Activated CD4-positive, alpha-beta T cell treated with anti-CD3 and anti-CD28 coated beads for 4 hours (primary cell): ENCODE results near the gene C1QTNF7.

Source experiments
- DNase-seq, 2 donors: peaks; one replicate each; pipeline ENCODE4 v3.0.0-alpha.2; 2020

Gene C1QTNF7

DNA sequence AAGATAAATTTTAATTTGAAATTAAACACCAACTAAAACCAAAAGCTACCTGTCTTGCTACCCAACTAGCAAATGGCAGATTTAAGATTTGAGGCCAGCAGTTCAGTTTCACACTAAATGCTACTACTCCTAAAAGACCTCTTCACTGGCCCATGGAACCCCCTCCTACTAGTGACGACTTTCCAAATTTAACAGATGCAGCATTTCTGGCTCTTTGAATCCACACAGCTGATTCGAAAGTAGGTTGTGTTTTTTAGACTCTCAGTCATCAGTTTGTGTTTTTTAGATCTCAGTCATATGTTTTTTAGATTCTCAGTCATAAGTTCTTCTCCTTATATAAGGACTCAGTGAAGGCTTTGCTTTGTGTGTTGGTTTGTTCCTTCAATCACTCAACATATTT lies 30.8 kb downstream of the C1QTNF7 start:
- DNase-seq: no peak

DNA sequence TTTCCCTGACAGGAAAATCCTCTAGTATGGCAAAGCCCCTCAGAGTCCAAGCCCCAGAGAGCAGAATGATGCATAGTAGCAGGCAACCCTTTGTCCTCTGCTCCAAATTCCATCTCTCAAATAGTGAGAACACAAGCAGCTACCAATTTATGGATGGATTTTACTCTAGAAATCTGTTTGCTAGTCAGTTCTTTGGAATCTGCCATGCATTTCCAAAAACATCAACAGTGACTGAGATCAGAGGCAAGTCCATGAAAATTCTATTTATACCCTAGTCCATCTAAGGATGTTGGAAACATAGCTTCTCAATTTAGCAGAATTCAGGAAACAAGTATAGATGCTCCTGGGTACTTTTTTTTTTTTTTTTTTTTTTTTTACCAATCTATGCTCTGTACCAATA lies 31.9 kb downstream of the C1QTNF7 start:
- no peak for DNase-seq

GRCh38 chr4:15466596-15466995 lies 38.8 kb downstream of the C1QTNF7 start:
- no peak for DNase-seq

DNA sequence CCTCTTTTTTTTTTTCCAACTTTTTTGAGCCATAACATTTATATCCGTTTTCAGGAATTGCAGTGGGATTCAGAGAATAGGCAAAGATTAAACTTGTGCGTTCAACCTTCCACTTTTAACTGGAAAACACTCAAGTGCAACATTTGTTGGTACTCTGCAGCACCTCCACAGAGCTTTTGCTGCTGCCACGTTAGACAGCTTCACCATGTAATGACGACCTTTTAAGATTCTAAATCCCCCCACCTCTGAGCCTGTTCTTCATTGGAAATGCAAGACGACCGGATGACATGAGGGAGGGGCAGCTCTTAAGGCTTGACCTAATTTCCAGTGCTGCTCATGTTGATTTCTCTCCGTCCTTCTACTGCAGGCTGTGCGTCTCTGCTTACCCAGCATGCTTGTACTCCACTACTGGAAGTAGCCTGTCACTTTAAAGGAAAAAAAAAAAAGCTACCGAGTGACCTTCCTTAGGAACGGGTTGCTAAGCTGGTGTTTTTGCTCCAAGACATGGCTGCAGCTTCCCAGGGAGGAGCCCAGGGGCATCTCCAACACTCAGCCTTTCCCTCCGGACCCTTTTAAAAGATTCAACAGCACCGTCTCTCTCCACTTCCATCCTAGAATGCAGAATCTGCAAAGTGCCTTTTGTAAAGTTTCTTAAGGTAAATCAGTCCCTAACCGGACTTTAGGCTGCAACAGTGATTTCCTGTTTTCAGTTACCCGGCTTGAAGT lies 41.7 kb downstream of the C1QTNF7 start, which contains the start of gene CC2D2A:
Gene CC2D2A (plus strand): TSS at position 481 of the 726 bp plus-strand sequence. CDS start 6,051 bp downstream, outside the sequence.
- DNase-seq: no peak

GRCh38 chr4:15470128-15470475 lies 42.3 kb downstream of the C1QTNF7 start:
- no peak for DNase-seq

GRCh38 chr4:15476396-15476795 lies 48.6 kb downstream of the C1QTNF7 start:
- DNase-seq: no peak

GRCh38 chr4:15478724-15479088 lies 50.9 kb downstream of the C1QTNF7 start:
- no peak for DNase-seq

DNA sequence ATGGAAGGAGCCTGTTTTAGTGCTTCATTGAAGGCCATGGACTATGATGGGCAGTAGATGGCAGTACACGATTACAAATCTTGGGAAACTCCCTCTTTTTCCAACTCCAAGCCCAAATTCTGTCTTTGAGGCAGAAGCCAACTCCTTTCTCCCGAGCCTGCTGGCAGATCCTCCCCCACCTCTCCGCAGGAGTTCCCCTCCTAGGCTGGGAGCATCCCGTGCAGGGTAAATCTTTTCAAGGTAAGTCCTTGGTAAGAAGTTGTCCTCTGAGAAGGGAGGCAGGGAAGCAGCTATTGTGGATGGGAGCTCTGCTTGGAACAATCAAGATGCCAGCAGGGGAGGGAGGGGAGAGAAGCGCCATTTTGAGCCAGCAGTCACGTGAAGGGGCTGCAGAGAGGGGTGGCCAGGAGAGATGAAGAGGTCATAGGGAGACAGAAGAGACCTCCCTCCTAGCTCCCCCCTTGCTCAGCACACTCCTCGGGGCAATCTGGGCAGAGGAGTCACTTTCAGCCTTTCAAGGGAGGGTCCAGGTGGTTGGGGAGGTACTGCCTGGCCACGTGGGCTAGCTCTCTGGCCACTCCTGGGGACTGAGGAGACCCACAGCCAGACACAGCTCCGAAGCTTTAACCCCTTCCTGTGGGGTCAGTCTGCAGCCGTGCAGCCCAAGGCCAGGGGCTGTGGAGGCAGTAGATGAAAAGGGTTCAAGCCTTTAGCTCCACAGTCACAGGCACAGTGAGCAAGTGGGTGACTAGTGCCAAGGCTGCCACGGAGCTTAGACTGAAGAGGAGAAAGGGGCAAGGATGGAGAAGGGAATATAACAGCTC lies 51.5 kb downstream of the C1QTNF7 start:
- no peak for DNase-seq

DNA sequence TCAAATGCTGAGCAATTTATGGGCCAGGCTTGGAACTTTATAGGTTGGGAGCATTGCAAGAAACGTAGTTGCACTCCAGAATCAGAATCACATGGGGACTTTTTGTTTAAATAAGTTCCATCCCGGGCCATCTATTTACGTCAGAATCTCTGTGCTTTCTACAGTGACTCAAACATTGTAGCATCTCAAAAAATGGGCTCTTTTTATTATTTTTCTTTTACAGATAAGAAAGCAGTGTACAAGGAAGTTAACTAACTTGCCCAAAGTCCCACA lies 52.0 kb downstream of the C1QTNF7 start:
- no peak for DNase-seq

DNA sequence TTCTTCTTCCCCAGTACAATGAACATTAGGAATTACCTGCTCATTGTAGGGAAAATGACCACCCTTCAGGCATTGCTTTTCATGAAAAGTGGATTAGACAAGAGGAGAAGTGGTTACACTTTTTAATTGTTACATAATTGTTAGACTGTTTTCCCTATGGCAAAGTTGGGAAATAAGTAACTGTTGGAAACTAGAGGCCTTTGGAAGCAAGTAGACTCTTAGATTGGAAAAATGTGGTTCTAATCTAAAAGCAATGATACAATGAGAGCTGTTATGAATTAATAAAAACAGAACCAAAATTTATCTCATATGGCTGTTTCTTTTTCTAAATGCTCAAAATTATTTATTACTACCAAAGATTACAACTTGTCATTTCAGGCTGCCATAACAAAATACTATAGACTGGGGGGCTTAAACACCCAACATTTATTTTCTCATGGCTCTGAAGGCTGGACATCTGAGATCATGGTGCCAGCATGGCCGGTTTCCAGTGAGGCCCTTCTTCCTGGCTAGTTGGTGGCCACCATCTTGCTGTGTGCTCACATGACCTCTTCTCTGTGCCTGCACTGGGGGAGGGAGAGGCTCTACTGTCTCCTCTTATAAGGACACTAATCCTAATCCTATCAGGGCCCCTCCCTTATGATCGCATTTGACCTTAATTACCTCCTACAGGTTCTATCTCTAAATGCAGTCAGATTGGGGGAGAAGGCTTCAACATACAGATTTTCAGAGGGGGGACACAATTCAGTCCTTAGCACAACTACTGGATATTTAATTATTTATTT lies 54.3 kb downstream of the C1QTNF7 start:
- no peak for DNase-seq

DNA sequence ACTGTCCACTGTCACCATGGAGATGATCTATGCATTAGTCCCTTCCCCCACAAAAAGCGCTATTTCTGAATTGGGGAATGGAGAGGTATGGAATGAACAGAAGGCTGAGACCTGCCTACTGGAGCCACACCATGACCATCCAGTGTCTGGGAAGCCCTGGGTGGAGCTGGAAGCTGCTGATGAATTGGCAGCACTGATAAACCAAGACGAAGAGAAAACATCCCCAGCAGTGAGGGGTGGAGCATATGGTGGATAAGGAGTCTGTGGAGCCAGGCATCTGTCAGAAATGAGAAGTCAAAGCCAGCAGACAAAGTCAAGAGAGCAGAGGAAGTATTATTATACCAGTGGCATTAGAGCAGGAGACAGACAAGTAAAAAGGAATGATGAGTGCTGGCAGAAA lies 55.0 kb downstream of the C1QTNF7 start:
- DNase-seq: no peak

DNA sequence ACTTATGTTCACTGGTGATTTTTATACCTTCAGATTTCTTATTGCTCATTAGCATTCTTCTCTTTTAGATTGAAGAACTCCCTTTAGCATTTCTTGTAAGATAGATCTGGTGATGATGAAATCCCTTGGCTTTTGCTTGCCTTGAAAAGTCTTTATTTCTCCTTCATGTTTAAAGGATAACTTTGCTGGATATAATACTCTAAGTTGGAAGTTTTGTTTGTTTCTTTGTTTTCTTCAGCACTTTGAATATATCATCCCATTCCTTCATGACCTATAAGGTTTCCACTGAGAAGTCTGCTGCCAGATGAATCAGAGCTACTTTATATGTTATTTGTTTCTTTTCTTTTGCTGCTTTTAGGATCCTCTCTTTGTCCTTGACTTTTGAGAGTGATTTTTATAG lies 60.3 kb downstream of the C1QTNF7 start:
- no peak for DNase-seq

DNA sequence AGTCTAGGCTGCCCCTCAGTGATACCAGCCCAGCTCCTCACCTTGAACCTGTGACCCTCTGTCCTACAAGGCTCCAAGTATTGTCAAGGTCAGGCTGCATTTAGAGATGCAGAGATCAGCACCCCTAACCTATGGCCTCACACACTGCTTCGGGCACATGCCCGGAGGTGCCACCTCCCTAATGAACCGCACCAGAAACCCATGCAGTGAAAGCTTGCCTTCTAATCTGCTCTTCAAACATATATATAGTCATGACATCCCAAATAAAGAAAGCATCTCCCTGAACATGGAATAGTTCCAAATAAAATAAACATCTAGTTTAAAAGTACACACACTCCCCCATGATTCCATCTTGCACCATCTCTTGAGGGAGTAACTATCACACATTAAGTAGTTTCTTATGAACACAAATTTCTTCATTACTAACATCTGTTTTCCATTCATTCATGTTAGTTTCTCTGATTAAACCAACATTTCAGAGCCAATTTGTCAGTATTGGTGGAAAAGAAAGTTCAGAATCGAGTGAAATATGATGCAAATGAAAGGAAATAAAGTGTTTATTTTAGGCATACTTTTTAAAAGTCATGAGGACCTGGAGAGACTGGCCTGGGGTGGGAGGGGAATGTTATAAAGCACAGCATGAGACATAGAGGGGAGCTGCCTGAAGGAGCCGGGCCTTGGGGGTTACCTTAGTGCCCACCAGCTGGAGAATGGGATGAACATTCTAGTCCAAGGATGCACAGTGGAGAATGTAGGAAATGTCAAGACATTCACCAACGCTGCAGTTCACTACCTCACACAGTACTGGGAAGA lies 61.0 kb downstream of the C1QTNF7 start:
- DNase-seq: no peak

GRCh38 chr4:15489551-15489950 lies 61.7 kb downstream of the C1QTNF7 start:
- DNase-seq: no peak

GRCh38 chr4:15493411-15493810 lies 65.6 kb downstream of the C1QTNF7 start:
- DNase-seq: no peak

DNA sequence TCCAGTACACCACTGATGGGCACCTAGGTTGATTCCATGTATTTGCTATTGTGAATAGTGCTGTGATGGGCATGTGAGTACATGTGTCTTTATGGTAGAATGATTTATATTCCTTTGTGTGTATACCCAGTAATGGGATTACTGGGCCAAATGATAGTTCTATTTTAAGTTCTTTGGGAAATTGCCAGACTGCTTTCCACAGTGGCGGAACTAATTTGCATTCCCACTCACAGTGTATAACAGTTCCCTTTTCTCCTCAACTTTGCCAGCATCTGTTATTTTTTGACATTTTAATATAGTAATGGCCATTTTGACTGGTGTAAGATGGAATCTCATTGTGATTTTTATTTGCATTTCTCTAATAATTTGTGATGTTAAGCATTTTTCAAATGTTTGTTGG lies 67.8 kb downstream of the C1QTNF7 start:
- DNase-seq: no peak
